Neural progenitor cell (in vitro differentiated cells): Measurements from ENCODE around the gene RTKN. TPM values are rescaled to one million over a fixed set of nuclear protein-coding genes. Genes with fewer than 3 reads are reported as not detected.
A peak's percentile ranks its signal among the peaks of the same experiment; 100 is the strongest.

ENCODE experiments used
- DNase-seq: peaks from one replicate; pipeline ENCODE4 v3.0.0-alpha.2; 2016; ENCODE audit warnings: low spot score
- H2AFZ ChIP-seq: fragments of 200-600 bp; sonication (generic); replicated peaks from 2 replicates; pipeline ENCODE4 v1.6.1; 2016; ENCODE audit warnings: antibody characterized with exemption
- H3F3A ChIP-seq: fragments of 200-600 bp; sonication (generic); 2 replicates; pipeline ENCODE4 v1.6.1; 2016; ENCODE audit warnings: antibody characterized with exemption, low read depth
- H3K27ac ChIP-seq: fragments of 200-600 bp; sonication (generic); 2 replicates; pipeline ENCODE4 v1.5.1; 2016; ENCODE audit warnings: mild to moderate bottlenecking
- H3K27me3 ChIP-seq: fragments of 200-600 bp; sonication (generic); 2 replicates; pipeline ENCODE4 v1.6.1; 2016; ENCODE audit warnings: mild to moderate bottlenecking, moderate library complexity
- H3K36me3 ChIP-seq: fragments of 200-600 bp; sonication (generic); 2 replicates; pipeline ENCODE4 v1.5.1; 2016
- H3K4me1 ChIP-seq: fragments of 200-600 bp; sonication (generic); 2 replicates; pipeline ENCODE4 v1.6.1; 2016; ENCODE audit warnings: mixed run types
- H3K4me2 ChIP-seq: fragments of 200-600 bp; sonication (generic); 2 replicates; pipeline ENCODE4 v1.6.1; 2016
- H3K4me3 ChIP-seq: fragments of 200-600 bp; sonication (generic); 2 replicates; pipeline ENCODE4 v1.5.1; 2016
- H3K79me2 ChIP-seq: fragments of 200-600 bp; sonication (generic); 2 replicates; pipeline ENCODE4 v1.6.1; 2016; ENCODE audit warnings: low read depth
- H3K9ac ChIP-seq: fragments of 200-600 bp; sonication (generic); 2 replicates; pipeline ENCODE4 v1.6.1; 2016
- H3K9me3 ChIP-seq: fragments of 200-600 bp; sonication (generic); 2 replicates; pipeline ENCODE4 v1.5.1; 2016; ENCODE audit warnings: low read depth
- H4K20me1 ChIP-seq: fragments of 200-600 bp; sonication (generic); 2 replicates; pipeline ENCODE4 v1.6.1; 2016; ENCODE audit warnings: low read depth
- H3K27ac Mint-ChIP-seq: 3 replicates; pipeline ENCODE4 v1.8.0; 2021; ENCODE audit warnings: mixed read lengths
- H3K27me3 Mint-ChIP-seq: 2 replicates; pipeline ENCODE4 v1.8.0; 2022; ENCODE audit warnings: low read depth, mild to moderate bottlenecking, inconsistent platforms, moderate library complexity, mixed read lengths; ENCODE audit not compliant: insufficient read depth
- H3K36me3 Mint-ChIP-seq: 3 replicates; pipeline ENCODE4 v1.8.0; 2021; ENCODE audit warnings: mixed read lengths
- H3K4me1 Mint-ChIP-seq: 3 replicates; pipeline ENCODE4 v1.8.0; 2021; ENCODE audit warnings: mixed read lengths
- H3K4me3 Mint-ChIP-seq: 3 replicates; pipeline ENCODE4 v1.8.0; 2021; ENCODE audit warnings: mild to moderate bottlenecking, moderate library complexity, mixed read lengths
- H3K9me3 Mint-ChIP-seq: 3 replicates; pipeline ENCODE4 v1.8.0; 2020; ENCODE audit warnings: mixed read lengths
- CTCF ChIP-seq: fragments of 200-600 bp; sonication (generic); IDR thresholded peaks from 2 replicates; pipeline ENCODE4 v1.5.1; 2017; ENCODE audit warnings: antibody characterized with exemption, mild to moderate bottlenecking
- EZH2 ChIP-seq: fragments of 200-600 bp; sonication (generic); IDR thresholded peaks from 2 replicates; pipeline ENCODE4 v1.6.1; 2017; ENCODE audit warnings: antibody characterized with exemption, mild to moderate bottlenecking, moderate library complexity
- EZH2phosphoT487 ChIP-seq: fragments of 200-600 bp; sonication (generic); IDR thresholded peaks from 2 replicates; pipeline ENCODE4 v1.6.1; 2017; ENCODE audit warnings: antibody characterized with exemption
- total RNA-seq: library from RNA; depleted of rRNA; stranded (reverse); fragments of >200 nt; gene quantifications from 2 replicates; pipeline ENCODE4 v1.2.3, GENCODE V29; 2015; ENCODE audit warnings: low replicate concordance

The RTKN gene
- total RNA-seq, 1 donor from 2014 or later: 11.4 TPM

DNA sequence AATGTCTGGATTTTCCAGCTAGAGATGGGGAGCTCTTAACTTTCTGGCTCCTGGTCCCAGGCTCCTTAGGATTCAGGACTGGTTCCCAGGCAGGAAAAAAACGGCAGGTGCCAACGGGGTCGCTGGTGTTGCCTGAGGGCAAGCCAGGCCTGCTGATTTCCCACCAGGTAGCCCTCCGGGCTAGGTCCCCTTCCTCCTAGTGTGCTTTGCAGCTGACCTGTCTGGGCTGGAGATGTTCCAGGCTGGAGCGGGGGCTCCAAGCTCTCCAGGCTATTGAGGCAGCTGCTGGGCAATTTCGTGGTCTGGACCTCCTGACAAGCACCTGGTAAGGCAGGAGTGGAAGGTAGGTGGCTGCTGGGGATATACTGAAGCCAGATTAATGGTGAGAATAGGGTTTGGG is 32.7 kb upstream of the RTKN start:
- H3K36me3 ChIP-seq: no peaks in the 10 kb centered on the region
- Mint-ChIP-seq H3K27ac (no peak overlapping the region), H3K9me3 (no peaks in the 10 kb centered on the region), H3K4me3 (peak overlapping the region; percentile 46), H3K4me1 (peaks cover 17% of the 10 kb centered on the region), H3K36me3 (peaks cover 20% of the 10 kb centered on the region), H3K27me3 (peaks cover 12% of the 10 kb centered on the region)
- no peaks in the 10 kb centered on the region for H3K27me3 ChIP-seq
- H3K79me2 ChIP-seq: peaks cover 4% of the 10 kb centered on the region
- H2AFZ ChIP-seq: no peak overlapping the region
- no peak for DNase-seq
- peaks cover 11% of the 10 kb centered on the region for H3K4me1 ChIP-seq
- H4K20me1 ChIP-seq: no peaks in the 10 kb centered on the region
- no peak overlapping the region for H3K9ac ChIP-seq
- H3K9me3 ChIP-seq: no peaks in the 10 kb centered on the region
- no peak overlapping the region for H3K27ac ChIP-seq
- H3K4me2 ChIP-seq: no peak overlapping the region
- no peak overlapping the region for H3K4me3 ChIP-seq
- peaks cover 27% of the 10 kb centered on the region for H3F3A ChIP-seq
- TF ChIP-seq EZH2 (no peak), CTCF (no peak), EZH2phosphoT487 (no peak)

DNA sequence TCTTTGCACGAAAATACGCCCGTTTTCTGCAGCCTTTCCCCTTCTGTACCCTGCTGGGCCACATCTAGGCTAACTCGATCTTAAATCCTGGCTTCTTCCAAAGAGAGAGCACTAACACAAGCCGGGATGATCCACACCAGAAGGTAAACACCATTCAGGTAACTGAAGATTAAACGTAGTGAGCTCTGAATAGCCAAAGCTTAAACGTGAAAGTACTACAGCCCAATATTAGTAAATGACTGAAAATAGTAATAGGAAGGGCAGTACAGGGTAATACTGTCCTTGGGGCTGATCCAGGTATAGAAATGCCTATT is 31.2 kb upstream of the RTKN start:
- peaks cover 15% of the 10 kb centered on the region for H3K4me1 Mint-ChIP-seq
- Histone ChIP-seq H2AFZ (peak overlapping the region; percentile 12), H3K27me3 (no peaks in the 10 kb centered on the region), H4K20me1 (no peaks in the 10 kb centered on the region), H3K4me1 (peaks cover 11% of the 10 kb centered on the region), H3K36me3 (no peaks in the 10 kb centered on the region), H3K79me2 (peaks cover 4% of the 10 kb centered on the region), H3K9ac (peak overlapping the region; percentile 19), H3F3A (peaks cover 27% of the 10 kb centered on the region), H3K4me2 (peak overlapping the region; percentile 97), H3K27ac (peak overlapping the region; percentile 75), H3K9me3 (no peaks in the 10 kb centered on the region), H3K4me3 (peak overlapping the region; percentile 63)
- H3K9me3 Mint-ChIP-seq: no peaks in the 10 kb centered on the region
- H3K27ac Mint-ChIP-seq: peak overlapping the region; percentile 98
- H3K27me3 Mint-ChIP-seq: peaks cover 9% of the 10 kb centered on the region
- no peak for DNase-seq
- peak overlapping the region; percentile 97 for H3K4me3 Mint-ChIP-seq
- TF ChIP-seq CTCF (no peak), EZH2 (no peak), EZH2phosphoT487 (no peak)
- peaks cover 17% of the 10 kb centered on the region for H3K36me3 Mint-ChIP-seq

DNA sequence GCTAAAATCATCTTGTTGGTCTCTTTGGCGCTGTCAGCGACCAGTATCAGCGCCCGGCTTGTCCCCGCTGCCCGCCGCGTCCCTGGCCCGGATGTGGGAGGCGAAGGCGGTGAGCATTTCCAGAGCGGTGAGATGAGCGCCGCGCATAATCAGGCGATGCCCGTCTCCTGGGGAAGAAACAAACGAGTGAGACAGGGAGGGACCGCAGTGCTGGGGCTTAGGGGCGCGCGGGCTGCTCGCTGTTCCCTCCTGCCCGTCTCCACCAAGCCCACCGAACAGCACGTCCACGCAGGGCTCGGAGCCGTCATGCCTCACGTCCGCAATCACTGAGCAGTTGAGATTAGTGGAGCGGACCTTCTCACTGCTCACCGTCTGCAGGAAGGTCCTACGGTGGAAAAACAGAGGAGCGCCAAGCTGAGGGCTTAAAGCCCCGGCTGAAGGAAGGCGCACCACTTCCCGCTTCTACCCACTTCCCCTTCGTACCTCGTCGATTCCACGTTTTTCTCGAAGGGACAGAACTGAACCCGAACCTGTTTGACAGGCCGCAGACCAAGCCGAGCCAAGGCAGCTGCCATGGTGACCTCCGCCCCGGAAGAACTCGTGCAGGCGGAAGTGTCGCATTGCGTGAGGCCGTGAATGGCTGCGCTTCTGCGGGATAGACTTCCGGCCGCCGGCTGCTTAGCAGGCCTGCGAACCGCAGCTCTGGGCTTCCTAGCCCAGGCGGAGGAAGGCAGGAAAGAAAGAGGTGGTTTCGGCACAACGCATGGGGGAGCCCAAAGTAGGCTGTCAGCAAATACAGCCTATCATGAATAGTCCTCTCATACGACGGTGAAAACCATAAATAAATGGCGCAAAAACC is 30.6 kb upstream of the RTKN start, which contains the start of gene MRPL53:
TSS of gene MRPL53 (minus strand) at position 595 of the 859 bp plus-strand sequence. CDS start at position 575, 20 bp downstream.
- Mint-ChIP-seq H3K9me3 (no peaks in the 10 kb centered on the region), H3K36me3 (peaks cover 13% of the 10 kb centered on the region), H3K27me3 (peaks cover 9% of the 10 kb centered on the region), H3K27ac (peak within 1 kb of the TSS; percentile 98), H3K4me3 (peak within 1 kb of the TSS; percentile 97), H3K4me1 (peaks cover 15% of the 10 kb centered on the region)
- Histone ChIP-seq H3K36me3 (no peaks in the 10 kb centered on the region), H3K9ac (peak within 1 kb of the TSS; percentile 19), H3K4me3 (peak within 1 kb of the TSS; percentile 63), H3F3A (peaks cover 30% of the 10 kb centered on the region), H4K20me1 (no peaks in the 10 kb centered on the region), H3K4me2 (peak within 1 kb of the TSS; percentile 97), H2AFZ (peak within 1 kb of the TSS; percentile 74), H3K27me3 (no peaks in the 10 kb centered on the region), H3K27ac (peak within 1 kb of the TSS; percentile 75), H3K4me1 (peaks cover 11% of the 10 kb centered on the region), H3K79me2 (peaks cover 4% of the 10 kb centered on the region), H3K9me3 (no peaks in the 10 kb centered on the region)
- no peak for TF ChIP-seq EZH2
- TF ChIP-seq EZH2phosphoT487: peak; percentile 26
- peak; percentile 96 for DNase-seq
